WI38 (cell line): ENCODE data around the gene TLE1.

Experiments used
- H3K4me3 ChIP-seq: 2 replicates; pipeline ENCODE4 v1.5.1; 2011; ENCODE audit warnings: low read depth, mild to moderate bottlenecking, control low read depth, low read length
- TF ChIP-seq, protein P1 (sequence below): IDR thresholded peaks from 2 replicates; pipeline ENCODE4 v1.5.1; 2012; ENCODE audit warnings: low read depth, mild to moderate bottlenecking, control low read depth, low read length

The TLE1 gene

DNA sequence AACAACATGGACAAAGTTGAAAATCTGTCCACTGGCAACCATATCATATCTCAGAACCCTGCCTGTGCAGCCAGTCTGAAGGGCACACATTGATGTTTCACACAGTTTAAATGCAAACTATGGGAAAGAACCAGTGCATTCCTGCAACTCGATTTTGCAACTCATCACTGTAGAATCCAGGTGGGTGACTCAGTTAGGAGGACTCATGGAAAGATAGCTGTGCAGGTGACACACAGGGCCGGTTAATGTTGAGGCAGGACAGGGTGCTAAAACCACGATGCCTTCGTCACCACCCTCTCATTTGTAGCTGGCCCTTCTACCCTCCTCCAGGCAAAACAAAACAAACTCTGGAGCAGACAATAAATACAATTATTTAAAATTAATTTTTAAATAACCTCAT lies 62.8 kb downstream of the TLE1 start:
- TF ChIP-seq, protein P1, sequence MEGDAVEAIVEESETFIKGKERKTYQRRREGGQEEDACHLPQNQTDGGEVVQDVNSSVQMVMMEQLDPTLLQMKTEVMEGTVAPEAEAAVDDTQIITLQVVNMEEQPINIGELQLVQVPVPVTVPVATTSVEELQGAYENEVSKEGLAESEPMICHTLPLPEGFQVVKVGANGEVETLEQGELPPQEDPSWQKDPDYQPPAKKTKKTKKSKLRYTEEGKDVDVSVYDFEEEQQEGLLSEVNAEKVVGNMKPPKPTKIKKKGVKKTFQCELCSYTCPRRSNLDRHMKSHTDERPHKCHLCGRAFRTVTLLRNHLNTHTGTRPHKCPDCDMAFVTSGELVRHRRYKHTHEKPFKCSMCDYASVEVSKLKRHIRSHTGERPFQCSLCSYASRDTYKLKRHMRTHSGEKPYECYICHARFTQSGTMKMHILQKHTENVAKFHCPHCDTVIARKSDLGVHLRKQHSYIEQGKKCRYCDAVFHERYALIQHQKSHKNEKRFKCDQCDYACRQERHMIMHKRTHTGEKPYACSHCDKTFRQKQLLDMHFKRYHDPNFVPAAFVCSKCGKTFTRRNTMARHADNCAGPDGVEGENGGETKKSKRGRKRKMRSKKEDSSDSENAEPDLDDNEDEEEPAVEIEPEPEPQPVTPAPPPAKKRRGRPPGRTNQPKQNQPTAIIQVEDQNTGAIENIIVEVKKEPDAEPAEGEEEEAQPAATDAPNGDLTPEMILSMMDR = no peak
- H3K4me3 ChIP-seq = no peak overlapping the region

DNA sequence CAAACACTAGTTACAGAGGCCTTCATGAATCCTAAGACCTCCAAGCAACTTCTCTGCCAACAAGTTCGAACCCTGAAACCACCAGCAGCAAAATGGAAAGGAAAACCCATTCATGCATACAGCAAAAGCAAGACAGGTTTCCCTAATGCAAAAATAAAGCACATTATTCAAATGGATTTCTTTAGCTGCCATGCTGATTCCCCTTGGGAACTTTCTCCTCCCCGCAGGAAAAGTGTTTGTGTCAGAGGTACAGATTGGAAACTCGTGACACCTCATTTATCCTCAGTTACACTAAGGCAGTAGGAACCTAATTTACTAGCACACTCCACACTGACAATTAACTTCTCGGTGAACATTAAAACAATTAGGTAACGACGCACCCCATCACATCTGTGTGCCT lies 63.4 kb downstream of the TLE1 start:
- no peak overlapping the region for H3K4me3 ChIP-seq
- TF ChIP-seq, protein P1 = no peak

DNA sequence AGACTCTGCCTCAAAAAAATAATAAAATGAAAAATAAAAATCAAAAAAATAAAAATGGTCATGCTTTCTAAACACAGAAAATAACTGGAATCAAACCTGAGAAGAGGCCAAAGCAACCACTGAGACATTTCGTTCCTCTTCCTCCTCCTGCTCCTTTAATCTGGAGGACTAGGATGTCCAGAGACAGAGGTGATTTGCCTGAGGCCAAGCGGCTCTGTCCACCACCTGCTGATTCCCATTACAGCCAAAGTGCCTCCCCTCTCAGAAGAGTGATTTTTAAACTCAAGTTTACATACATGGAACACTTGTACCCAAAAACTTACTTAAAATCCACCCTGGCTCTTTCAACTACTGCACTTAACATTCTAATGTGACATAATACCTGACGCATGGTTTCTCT lies 65.6 kb downstream of the TLE1 start:
- TF ChIP-seq, protein P1 = no peak
- H3K4me3 ChIP-seq = no peak overlapping the region

DNA sequence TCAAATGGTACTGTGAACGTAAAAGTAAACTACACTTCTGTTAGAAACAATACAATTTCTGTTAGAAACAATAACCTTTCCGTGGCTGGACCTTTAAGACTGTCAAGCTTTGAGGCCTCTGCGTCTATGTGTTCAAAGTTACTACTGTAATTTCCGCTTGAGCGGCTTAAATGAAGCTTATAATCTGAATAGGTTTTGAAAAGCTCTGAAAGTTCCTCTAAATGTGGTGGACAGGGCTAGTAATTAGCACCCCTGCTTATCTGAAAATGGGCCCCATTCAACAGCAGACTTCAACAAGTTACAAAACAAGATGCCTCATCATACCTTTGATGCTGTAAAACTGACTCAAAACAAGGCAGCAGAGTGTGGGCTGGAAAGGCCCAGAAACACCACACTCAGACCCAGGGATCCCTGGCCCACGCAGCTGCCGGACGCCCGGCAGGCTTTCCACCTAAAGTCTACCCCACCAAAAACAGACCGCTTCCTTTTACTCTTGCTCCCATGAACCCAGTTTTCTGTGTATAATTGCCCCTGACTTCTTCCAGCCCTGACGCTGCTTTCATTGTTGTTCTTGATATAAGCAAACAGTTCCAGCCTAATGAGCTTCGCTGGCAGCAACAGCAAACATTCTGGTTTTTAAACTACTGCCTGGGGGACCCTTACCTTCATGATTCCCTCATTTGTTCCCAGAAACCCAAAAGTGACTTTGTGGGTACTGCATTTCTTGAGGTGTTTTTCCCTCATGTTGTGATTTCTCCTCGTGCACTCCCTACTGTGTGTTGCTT lies 66.7 kb downstream of the TLE1 start:
- no peak overlapping the region for H3K4me3 ChIP-seq
- TF ChIP-seq, protein P1 = no peak

DNA sequence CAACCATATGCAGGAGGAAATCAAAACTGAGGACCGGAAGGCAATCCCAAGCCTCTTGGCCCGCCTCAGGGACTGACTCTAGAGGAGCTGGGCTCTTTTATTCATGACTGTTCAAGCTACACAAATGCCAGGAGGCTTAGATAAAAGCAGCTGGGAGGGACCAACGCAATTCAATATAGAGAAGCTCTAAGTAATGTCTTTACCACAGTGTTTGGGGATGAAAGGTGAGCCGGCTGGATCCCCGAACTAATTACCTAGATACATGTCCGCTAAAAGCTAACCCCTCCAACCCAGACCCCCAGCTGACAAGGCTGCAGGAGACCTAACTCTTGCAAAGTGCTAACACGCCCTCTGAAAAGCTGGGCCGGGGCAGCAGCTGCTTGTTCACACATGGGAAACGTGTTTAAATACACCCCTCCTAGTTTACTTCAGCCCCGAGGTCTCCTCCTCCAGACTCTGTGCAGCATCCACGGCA lies 67.5 kb downstream of the TLE1 start:
- H3K4me3 ChIP-seq = no peak overlapping the region
- TF ChIP-seq, protein P1 = no peak

DNA sequence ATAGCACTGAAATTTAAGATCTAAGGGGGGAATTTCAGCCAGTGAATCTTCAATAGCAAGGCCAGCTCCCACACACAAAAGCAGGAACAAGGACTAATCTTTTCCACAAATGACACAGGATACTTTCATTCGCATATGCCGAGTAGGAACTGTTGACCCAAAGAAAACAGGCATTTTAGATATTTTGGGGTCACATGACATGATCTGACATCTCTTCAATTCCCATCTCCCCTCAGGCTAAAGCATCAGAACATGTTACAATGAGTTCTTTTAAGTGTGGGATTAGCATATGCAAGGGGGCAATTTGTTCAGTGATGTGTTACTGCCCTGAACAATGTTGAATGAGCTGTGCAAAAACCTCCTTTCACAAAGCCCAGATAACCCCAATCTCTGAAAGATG lies 68.2 kb downstream of the TLE1 start:
- TF ChIP-seq, protein P1 = no peak
- H3K4me3 ChIP-seq = no peak overlapping the region

DNA sequence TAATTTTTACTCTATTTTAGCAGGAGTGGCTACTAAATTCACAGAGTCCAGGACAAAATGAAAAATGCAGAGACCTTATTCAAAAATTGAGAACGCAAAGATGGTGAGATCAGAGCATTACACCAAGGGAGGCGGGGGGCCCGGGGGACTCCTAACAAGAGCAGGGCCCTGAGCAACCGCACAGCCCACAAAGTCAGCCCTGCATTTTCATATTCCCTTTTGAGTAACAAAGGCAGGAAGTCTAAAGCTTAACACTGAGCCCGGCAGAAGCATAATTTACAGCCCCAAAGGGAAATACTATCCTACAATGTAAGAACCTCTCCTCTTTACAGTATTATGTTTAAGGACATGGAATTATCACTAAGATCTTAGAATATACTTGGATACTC lies 69.4 kb downstream of the TLE1 start:
- H3K4me3 ChIP-seq = no peak overlapping the region
- TF ChIP-seq, protein P1 = no peak
